ENCODE results near the gene CPAMD8. TPM values are rescaled to one million over a fixed set of nuclear protein-coding genes. Genes with fewer than 3 reads are reported as not detected.
"Not testable (repeated sequence)": the region's sequence is repeated elsewhere in the genome, so short reads cannot be mapped to it uniquely, and the experiment has no call there.

The CPAMD8 gene
- total RNA-seq, 1 experiment from 2014 or later: 0.20 TPM

DNA sequence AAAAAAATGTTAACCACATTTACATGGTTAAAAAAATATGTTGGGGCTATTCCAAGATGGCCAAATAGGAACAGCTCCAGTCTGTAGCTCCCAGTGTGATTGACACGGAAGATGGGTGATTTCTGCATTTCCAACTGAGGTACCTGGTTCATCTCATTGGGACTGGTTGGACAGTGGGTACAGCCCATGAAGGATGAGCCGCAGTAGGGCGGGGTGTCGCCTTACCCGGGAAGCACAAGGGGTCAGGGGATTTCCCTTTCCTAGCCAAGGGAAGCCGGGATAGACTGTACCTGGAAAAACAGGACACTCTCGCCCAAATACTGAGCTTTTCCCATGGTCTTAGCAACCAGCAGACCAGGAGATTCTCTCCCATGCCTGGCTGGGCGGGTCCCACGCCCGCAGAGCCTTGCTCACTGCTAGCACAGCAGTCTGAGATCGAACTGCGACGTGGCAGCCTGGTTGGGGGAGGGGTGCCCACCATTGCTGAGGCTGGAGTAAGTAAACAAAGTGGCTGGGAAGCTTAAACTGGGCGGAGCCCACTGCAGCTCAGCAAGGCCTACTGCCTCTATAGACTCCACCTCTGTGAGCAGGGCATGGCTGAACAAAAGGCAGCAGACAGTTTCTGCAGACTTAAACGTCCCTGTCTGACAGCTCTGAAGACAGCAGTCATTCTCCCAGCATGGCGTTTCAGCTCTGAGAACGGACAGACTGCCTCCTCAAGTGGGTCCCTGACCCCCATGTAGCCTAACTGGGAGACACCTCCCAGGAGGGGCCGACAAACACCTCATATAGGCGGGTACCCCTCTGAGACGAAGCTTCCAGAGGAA lies 65.4 kb downstream of the CPAMD8 start:
- H3K27me3 ChIP-seq (ENCODE audit: insufficient read depth, low read length); POLR2A ChIA-PET; H3K9me2 ChIP-seq (ENCODE audit: insufficient read depth); H4K20me1 ChIP-seq (ENCODE audit: insufficient read depth); H3K9ac ChIP-seq (ENCODE audit: low read length); H3K4me1 ChIP-seq (ENCODE audit: control insufficient read depth in 1 of 2, insufficient read depth in 2 of 2, low read length in 2 of 2); DNase-seq (ENCODE audit: low read depth, low spot score); intact Hi-C loops (cut with micrococcal nuclease); H3K4me2 ChIP-seq (ENCODE audit: low read length); H3K4me3 ChIP-seq (replicated peaks in 1 of 2; ENCODE audit: low read depth in 1 of 2, low read length in 2 of 2); H3K9me3 ChIP-seq (ENCODE audit: control insufficient read depth in 1 of 2, insufficient read depth in 1 of 2, low read depth in 1 of 2, low read length in 2 of 2); BruUV-seq (replicated peaks); H3K27ac ChIP-seq (ENCODE audit: low read depth, low read length); CTCF ChIA-PET; H3K36me3 ChIP-seq (ENCODE audit: control insufficient read depth in 1 of 2, insufficient read depth in 2 of 2, low read length in 2 of 2); H2AFZ ChIP-seq (ENCODE audit: low read depth, low read length, poor library complexity, severe bottlenecking); ATAC-seq; H3K79me2 ChIP-seq (ENCODE audit: insufficient read depth, low read length): not testable (repeated sequence)
- RAD21 ChIA-PET (ENCODE audit: low non-redundant PET in 1 of 2, low total read pairs in 2 of 2, uncharacterized antibody in 2 of 2, unreplicated experiment in 2 of 2): interaction anchor here in 1 of 2 experiments (0.6 kb wide), 1 partner anchor 115 kb away, joined by 4 read pairs; no protein-coding TSS in a partner anchor

DNA sequence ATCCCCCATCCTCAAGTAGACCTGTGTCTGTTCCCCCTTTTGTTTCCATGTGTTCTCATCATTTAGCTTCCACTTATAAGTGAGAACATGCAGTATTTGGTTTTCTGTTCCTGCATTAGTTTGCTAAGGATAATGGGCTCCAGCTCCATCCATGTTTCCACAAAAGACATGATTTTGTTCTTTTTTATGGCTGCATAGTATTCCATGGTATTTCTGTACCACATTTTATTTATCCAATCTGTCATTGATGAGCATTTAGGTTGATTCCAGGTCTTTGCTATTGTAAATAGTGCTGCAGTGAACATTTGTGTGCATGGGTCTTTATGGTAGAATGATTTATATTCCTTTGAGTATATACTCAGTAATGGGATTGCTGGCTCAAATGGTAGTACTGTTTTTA lies 68.3 kb downstream of the CPAMD8 start:
- H3K27ac ChIP-seq (ENCODE audit: low read depth, low read length); H3K79me2 ChIP-seq (ENCODE audit: insufficient read depth, low read length); ATAC-seq; CTCF ChIA-PET; H3K27me3 ChIP-seq (ENCODE audit: insufficient read depth, low read length); DNase-seq (ENCODE audit: low read depth, low spot score); intact Hi-C loops (cut with micrococcal nuclease); H4K20me1 ChIP-seq (ENCODE audit: insufficient read depth); H3K9me3 ChIP-seq (ENCODE audit: control insufficient read depth in 1 of 2, insufficient read depth in 1 of 2, low read depth in 1 of 2, low read length in 2 of 2); H3K9me2 ChIP-seq (ENCODE audit: insufficient read depth); H2AFZ ChIP-seq (ENCODE audit: low read depth, low read length, poor library complexity, severe bottlenecking); H3K9ac ChIP-seq (ENCODE audit: low read length); RAD21 ChIA-PET (ENCODE audit: low non-redundant PET in 1 of 2, low total read pairs in 2 of 2, uncharacterized antibody in 2 of 2, unreplicated experiment in 2 of 2); H3K4me3 ChIP-seq (replicated peaks in 1 of 2; ENCODE audit: low read depth in 1 of 2, low read length in 2 of 2); H3K4me1 ChIP-seq (ENCODE audit: control insufficient read depth in 1 of 2, insufficient read depth in 2 of 2, low read length in 2 of 2); BruUV-seq (replicated peaks); POLR2A ChIA-PET; H3K36me3 ChIP-seq (ENCODE audit: control insufficient read depth in 1 of 2, insufficient read depth in 2 of 2, low read length in 2 of 2); H3K4me2 ChIP-seq (ENCODE audit: low read length): not testable (repeated sequence)

DNA sequence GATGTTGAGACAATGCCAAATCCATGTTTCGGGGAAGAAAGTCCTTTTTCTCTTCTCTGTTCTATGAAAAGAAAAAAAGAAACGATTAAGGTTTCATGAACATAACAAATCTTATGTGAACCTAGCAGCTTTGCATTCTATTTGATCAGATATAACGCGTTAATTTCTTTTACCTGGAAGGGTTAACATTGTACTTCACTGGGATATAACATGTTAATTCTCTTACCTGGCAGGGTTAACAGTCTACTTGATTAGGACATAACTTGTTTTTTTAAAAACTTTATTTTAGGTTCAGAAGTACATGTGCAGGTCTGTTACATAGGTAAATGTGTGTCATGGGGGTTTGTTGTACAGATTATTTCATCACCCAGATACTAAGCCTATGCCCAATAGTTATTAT lies 68.8 kb downstream of the CPAMD8 start:
- Histone ChIP-seq H3K79me2 (ENCODE audit: insufficient read depth, low read length) (no peaks in the 10 kb centered on the region), H3K4me2 (ENCODE audit: low read length) (no peak overlapping the region), H3K36me3 (ENCODE audit: control insufficient read depth in 1 of 2, insufficient read depth in 2 of 2, low read length in 2 of 2) (no peaks in the 10 kb centered on the region), H3K27me3 (ENCODE audit: insufficient read depth, low read length) (0 out of 2 replicates have a peak, but pooled peaks cover 5% of the 10 kb centered on the region), H3K9ac (ENCODE audit: low read length) (no peak overlapping the region), H3K4me1 (ENCODE audit: control insufficient read depth in 1 of 2, insufficient read depth in 2 of 2, low read length in 2 of 2) (peaks cover 8 to 9% of the 10 kb centered on the region in 2 experiments; a peak in 3 of 4 replicates), H3K4me3 (replicated peaks in 1 of 2; ENCODE audit: low read depth in 1 of 2, low read length in 2 of 2) (no peak overlapping the region), H3K9me2 (ENCODE audit: insufficient read depth) (no peaks in the 10 kb centered on the region), H3K27ac (ENCODE audit: low read depth, low read length) (no peak overlapping the region), H3K9me3 (ENCODE audit: control insufficient read depth in 1 of 2, insufficient read depth in 1 of 2, low read depth in 1 of 2, low read length in 2 of 2) (no peaks in the 10 kb centered on the region), H4K20me1 (ENCODE audit: insufficient read depth) (no peaks in the 10 kb centered on the region), H2AFZ (ENCODE audit: low read depth, low read length, poor library complexity, severe bottlenecking) (no peak overlapping the region)
- no peak for DNase-seq (ENCODE audit: low read depth, low spot score)
- ChIA-PET POLR2A (no interaction called here), CTCF (no interaction called here), RAD21 (ENCODE audit: low non-redundant PET in 1 of 2, low total read pairs in 2 of 2, uncharacterized antibody in 2 of 2, unreplicated experiment in 2 of 2) (no interaction called here)
- no peak for ATAC-seq
- TF ChIP-seq POLR2A (IDR thresholded peaks at IDR 0.05; ENCODE audit: borderline replicate concordance, extremely low read depth, insufficient read depth, insufficient read length): no peak
- no peak for TF ChIP-seq SIN3A (IDR thresholded peaks at IDR 0.05; ENCODE audit: low read depth)
- BruUV-seq (replicated peaks): no TSS peak
- intact Hi-C loops (cut with micrococcal nuclease): no loop called here
